GM18861 (cell line): ENCODE measurements around the gene KIFAP3.
"Not testable (repeated sequence)": the region's sequence is repeated elsewhere in the genome, so short reads cannot be mapped to it uniquely, and the experiment has no call there.

Experiments used
- ATAC-seq: cut with Tn5 transposase; IDR thresholded peaks from one replicate; pipeline ENCODE4 v1.9.1; 2021; ENCODE audit not compliant: unreplicated experiment

KIFAP3 gene

DNA sequence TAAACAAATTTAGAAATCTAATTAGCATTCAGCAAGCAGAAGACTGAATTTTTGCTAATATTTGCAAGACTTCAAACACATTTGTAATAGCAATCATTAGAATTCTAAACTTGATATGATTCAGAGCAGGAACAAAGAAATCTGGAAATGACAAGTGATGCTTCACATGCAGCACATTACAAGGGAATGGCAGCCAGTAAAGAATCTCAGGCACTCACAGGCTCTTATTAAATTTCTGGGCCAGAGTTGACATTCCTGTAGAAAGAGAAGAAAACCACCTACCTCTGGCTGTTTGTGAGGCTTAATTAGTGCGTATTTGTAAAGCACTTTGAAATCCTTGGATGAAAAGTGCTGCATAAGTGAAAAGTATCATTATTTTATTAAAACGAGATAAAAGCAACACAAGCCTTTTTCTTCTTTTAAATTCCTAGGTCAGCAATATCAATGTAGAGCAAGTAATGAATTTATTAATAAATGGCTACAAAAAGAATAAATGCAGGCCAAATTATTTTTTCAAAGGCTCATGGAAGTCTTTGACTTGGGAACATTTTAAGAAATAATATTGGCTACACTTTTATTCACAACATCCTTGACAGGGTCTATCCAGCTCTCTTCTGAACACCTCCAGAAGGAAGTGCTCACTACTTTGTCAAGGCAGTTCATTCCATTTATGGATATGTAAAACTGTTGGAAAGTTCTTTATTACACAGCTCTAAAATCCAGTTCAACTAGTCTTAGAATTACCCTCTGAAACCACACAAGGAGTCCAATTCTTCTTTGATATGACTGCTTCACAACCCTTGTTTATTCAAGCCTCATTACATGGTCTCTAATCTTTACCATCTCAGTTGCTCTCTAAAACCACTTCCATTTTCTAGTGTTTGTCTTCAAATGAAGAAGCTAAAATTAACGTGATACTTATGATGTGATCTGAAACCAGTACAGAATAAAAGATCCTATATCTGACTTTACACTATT, 148.7 kb downstream of the KIFAP3 start:
- ATAC-seq = peak; percentile 38

DNA sequence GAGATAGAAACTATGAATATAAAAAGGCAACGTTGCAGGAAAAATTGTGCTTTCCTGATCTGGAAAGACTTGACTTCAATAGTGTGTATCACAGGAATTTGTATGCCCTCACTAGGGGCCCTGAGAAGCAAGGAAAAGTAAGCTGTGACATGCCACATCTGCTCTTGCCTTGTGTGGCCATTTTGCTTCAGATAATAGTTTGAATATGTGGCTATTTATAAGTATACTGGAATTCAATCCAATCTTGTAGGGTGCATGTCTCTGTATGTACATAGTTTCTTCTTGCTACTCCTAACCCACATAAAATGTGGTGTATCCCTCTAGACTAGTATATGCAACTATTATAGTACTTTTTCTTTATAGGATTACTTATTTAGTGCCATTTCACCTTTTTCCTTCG, 149.7 kb downstream of the KIFAP3 start:
- no peak for ATAC-seq

DNA sequence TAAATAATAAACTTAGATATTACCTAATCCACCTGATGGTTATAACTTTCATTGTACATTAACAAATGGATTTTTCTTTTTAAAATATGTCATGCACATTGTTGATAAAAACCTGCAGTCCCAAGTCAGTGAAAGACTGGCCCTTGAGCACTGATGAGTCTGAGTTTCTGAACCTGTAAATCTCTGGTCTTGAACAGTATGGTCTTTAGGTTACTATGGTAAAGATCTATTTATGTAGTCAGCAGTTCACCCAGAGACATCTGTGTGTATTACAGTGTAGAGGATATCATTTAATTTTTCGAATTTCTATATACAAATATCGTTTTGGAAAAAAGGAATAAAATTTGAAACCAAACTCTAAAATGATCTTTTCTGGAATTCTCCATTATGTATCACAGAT, 150.4 kb downstream of the KIFAP3 start:
- ATAC-seq = no peak

DNA sequence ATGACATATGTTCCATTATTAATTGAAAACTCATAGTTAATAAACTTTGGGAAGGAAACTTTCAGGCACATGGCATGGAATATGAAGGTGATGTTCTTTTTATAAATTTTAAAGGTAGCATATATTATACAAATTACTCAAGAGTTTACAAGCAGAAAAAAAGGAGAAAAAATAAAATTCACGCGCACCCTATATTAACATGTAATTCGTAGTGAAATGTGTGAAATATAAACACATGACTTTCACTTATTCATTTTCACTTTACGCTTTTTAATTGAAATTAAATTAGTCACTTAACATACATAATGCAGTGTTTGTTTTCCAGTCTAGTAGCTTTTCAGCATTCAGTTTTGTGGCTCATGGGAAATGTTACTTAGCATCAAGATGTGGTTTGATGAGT, 153.4 kb downstream of the KIFAP3 start:
- no peak for ATAC-seq

DNA sequence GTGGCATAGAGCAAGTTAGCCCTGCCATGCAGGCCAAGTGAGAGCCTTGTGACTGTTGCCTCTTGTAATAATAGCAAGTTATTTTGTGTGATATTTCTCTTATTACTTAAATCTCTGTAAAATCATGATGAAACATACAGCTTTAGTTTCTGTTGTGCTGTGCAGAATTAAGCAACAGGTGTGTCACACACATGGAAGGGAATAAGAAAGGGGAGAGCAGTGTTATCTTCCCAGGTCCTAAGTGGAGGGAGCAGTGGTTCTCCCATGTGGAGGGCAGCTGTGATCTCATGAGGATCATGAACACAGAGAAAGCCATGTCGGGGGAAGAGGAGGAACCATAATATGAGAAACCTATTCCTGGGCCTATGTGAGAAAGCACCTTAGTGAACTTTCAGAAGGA, 155.6 kb downstream of the KIFAP3 start:
- ATAC-seq = no peak

DNA sequence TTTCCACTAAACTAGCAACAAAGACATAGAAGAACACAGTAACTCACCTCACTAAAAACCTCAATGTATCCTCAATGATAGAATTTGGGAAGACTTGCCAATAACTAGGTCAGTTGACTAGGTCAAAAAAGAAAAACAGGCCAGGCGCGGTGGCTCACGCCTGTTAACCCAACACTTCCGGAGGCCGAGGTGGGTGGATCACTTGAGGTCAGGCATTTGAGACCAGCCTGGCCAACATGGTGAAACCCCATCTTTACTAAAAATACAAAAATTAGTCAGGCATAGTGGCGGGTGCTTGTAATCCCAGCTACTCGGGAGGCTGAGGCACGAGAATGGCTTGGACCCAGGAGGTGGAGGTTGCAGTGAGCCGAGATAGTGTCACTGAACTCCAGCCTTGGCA, 156.3 kb downstream of the KIFAP3 start:
- not testable (repeated sequence) for ATAC-seq

DNA sequence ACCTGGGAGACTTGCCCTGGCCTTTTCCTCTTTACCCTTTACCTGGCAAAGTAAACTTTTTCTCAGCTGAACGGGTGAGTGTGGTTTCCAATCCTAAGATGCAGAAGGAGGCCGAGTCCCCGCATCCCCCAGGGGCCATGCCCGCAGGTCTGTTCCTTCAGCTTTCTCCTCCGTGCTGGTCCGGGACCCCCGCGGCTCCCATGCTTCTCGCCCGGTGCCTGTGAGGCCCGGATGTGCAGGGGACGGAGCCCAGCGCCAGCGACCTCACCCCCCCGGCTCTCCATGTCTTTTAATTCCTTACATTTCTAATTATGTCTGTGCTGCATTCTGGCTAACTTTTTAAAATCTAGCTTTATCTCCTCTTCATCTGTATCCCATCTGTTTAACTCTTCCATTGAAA, 159.3 kb downstream of the KIFAP3 start:
- no peak for ATAC-seq

DNA sequence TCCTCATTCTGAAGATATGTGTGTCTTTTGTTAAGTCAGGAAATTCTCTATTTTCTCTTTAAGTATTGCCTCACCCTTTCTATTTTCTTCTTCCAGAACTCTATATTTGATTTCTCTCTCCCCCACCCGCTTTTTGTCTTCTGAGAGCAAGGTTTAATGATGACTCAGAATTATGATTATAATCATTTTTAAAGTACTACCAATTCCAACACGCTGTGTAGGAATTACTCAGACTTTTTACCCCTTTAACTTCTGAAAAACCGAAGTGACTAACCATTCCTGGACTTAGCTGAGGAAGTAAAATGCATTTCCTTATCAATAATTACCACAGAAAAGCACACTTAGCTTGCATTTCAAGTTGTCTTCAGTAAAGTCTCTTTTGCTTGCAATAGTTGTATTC, 160.0 kb downstream of the KIFAP3 start:
- no peak for ATAC-seq

DNA sequence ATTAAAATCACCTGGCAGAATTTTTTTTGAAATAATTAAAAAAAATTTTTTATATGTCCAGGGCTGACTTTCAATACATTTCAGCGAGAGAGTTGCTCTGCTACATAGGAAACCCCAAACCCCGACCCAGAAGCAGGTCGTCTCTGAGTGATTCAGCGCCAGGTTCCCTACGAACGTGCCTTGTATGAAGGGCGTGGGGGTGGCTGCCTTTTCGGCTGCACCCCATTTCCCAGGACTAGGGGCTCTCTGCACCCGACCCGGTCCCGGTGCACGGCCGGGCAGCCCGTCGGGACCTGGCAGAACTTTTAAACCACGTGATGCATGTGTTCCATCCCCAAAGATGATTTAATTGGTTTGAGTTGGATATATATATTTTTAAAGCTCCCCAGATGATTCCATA, 165.0 kb downstream of the KIFAP3 start:
- no peak for ATAC-seq

DNA sequence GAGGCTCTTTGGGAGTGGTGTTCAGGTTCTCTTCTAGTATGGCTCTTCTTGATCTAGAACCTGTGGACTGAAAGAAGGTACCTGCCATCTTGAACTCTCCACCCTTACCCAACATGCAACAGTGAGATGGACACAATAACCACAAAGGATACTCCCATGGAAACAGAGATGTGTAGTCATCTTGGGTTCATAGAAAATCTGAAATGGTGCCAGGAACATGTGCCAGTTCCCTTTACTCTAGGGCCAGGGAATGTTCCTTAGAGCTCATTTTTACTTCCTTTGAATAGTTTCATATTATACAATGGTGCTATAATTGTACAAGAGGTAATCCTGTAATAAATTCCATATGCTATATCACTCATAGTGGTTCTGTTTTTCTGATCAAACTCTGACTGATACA, 167.6 kb downstream of the KIFAP3 start:
- ATAC-seq = no peak

DNA sequence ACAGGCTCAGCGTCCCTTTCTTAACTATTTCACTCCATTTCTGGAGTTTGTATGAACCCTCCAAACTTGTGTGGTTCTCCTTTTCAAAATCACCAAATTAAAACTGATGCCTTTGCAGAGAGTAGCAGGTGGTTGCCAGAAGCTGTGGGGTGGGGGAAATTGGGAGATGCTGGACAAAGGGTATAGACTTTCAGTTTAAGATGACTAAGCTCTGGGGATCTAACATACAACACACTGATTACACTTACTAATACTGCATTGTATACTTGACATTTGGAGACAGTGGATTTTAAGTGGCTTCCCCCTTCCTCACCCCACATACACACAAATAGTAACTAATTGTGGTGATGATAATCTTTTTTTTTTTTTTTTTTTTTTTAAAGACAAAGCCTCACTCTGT, 169.7 kb downstream of the KIFAP3 start:
- no peak for ATAC-seq

DNA sequence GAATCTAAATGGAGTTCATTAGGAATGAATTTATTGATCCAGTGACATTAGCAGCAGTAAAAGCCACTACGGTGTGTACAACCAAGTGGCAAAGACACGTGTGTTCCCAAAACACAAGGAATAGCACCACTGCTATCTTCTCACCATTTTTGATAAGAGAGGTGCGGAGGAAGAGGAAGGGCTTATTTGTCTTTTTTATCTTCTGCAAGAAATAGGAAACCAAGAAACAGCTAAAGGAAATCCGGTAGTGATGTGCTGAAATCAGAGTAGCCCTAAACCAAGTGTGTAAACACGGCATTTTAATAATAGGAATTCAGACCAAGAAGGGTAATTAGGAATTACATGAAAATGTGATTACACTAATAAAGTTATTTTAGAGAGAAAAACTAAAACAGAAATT, 171.7 kb downstream of the KIFAP3 start:
- ATAC-seq = no peak

DNA sequence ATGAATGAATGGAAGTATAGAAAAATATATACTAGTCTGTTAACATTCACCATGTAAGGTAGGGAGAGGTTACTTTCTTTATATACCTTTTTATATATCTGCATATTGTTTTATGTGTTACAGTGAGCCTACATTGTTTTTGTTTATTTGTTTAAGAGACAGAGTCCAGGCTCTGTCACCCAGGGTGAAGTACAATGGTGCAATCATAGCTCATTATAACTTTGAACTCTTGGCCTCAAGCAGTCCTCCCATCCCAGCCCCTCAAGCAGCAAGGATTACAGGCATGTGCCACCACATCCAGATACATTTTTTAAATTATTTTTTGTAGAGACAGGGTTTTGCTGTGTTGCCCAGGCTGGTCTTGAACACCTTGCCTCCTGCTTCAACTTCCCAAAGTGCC, 173.4 kb downstream of the KIFAP3 start:
- no peak for ATAC-seq

DNA sequence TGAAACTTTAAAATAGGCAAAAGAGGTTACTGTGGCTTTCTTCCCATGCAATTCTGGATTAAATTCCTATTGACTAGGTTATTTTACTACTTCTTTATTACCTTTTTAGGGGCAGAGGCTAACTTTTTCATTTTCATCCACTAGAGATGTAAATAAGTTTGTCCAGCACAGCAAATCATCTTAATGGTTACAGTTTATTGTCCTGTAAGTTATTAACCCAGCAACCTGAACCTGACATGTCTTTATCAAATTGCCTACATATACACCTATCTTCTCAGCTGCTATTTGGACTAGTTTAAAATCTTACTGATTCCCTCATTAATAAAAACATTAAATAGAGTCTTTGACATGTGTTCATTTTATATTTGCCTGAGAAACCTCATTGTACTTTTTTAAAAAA, 173.9 kb downstream of the KIFAP3 start:
- no peak for ATAC-seq

DNA sequence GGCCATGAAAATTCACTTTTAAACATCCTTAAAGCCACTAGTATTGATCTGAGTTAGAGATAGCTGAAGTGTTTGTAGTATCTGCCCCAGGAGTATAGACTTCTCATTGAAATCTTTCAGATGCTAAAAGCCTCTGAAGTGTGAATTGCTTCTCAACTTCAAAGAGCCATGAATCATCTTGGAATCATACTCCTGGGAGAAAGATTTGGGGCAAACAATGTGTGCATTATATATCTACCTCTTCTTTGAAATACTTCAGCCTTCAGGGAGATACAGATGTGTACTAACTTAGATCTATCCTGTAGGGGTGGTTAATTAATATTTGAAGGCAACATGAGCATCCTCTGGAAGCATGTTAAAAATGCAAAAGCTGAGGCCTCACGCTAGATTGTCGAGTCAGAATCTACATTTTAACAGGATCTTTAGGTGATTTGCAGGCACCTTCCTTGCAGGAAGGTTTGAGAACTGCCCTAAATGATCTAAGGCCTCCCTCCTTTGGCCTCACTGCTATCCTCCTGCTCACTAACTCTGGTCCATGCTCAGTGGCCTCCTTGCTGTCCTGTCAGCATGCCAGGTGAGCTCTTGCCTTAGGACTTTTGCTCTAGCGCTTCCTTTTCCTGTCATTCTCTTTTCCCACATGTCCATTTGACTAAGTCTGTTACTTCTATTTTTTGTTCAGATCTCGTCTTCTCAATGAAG, 174.8 kb downstream of the KIFAP3 start:
- ATAC-seq = no peak

DNA sequence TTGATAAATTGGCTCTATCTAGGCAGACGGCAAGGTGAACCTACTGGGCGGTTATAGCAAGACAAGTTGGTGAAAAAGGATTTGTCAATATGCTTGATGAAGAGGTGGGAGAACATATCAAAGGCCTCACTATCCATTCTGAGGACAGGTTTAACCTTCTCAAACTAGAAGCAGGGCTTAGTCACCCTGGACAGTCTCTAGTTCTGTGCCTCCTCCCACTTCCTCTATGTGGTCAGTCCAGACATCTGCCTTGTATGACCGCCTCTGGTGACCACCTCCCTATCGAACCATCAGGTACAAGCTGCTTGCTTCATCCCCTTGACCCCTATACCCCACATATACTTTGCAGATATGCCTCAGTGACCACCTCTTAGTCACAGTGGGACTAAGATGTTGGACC, 178.5 kb downstream of the KIFAP3 start:
- ATAC-seq = no peak

DNA sequence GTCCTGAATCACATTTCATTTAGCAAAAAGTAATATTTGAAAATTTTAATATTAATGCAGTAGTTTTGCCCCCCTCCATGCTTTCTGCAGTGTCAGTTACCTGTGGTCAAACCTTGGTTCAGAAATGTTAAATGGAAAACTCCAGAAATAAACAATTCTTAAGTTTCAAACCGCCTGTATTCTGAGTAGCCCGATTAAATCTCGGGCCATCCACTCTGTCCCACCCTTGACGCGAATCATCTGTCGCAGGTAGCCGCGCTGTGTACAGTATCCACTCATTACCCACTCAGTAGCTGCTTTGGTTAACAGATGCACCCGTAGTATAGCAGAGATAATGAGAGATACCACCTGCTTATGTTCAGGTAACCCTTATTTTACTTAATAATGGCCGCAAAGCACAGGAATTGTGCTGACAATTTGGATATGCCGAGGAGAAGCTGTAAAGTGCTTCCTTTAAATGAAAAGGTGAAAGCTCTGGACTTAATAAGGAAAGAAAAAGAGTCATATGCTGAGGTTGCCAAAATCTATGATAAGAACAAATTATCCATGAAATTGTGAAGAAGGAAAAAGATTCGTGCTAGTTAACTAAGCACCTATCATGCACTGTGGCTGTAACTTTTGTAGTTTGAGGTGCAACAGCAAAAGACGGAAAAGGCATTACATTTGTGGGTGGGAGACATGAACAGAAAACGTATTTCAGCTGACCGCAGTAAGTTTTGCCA, 179.9 kb downstream of the KIFAP3 start:
- no peak for ATAC-seq

DNA sequence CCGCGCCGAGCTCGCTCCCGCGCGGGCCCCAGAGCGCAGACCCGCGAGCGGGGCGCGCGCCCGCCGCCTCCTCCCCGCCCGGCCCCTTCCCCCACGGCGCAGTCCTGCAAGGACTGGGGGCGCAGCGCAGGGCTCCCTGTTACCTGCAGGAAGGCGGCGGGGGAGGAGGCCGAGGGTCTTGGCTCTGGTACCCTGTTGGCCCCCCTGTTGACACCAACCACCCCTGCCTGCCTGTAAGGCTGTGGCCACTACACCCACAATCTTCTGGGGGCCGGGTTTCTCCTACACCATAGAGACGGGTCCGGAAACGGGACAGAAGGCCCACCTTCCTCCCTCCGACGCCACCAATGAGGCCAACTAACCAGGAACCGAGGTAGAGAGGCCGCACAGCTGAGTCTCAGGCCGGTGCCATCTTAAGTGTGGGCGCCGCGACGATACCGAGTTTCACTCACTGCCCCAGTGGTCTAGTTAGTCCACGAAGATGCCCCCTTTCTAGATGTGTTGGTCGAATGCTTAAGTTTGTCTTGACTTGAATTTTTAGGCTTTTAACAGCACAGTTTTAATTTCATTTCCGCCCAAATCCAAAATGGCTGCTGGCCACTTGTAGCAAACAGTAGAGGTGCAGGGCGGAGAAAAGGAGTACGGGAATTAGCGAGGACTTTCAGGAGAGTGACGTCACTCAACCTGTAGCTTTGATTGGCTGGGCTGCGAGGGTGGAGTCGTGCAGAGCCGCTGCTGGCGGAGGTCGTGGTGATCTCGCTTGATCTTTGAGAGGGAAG, 180.7 kb downstream of the KIFAP3 start, which contains the start of gene SCYL3:
TSS of gene SCYL3 (minus strand) at position 252 of the 779 bp plus-strand sequence. CDS start 5,056 bp downstream, outside the sequence.
- peak; percentile 70 for ATAC-seq

DNA sequence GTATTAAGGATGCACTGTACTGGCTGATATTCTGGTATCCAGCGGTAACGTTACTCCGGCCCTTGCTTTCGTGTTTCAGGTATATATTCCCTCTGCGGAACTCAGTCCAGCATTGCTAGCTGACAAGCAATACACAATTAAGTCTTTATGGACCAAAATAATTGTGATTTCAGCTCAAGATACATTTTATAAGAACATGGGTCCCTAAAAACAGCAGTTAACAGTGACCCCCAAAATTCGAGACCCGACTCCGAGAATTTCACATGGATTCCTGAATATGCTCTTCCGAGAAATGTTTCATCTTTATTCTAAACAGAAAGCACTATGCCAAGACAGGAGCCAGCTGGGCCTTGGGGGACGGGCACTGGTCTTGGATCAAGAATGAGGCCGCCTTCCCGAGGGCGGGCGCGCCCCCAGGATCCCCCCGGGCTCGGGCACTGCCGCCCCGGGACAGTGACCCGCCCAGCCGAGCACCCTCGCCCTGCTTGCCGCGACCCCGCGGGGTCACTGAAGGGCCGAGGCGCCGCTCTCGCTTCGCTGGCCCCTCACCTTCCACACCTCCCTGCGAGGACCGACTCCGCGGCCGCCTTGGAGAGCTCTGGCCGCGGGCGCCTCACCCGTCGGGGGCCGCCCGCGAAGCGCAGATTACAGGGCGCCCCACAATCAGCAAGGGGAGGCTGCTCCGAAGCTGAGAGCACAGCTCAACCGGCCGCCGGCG, 181.4 kb downstream of the KIFAP3 start:
- ATAC-seq = no peak
